Transverse colon (tissue), 4 donors: ENCODE data around the gene ACBD3. TPM values are rescaled to one million over a fixed set of nuclear protein-coding genes. Genes with fewer than 3 reads are reported as not detected.

ENCODE experiments used
- DNase-seq: peaks from one replicate; pipeline ENCODE4 v3.0.0-alpha.2; 2019
- H3K27ac ChIP-seq, 4 donors: fragments of 200-600 bp; sonication (generic); 2 replicates each; pipeline ENCODE4 v1.5.1; 2016 to 2018; ENCODE audit warnings: inconsistent platforms in 4 of 4
- H3K27me3 ChIP-seq: fragments of 200-600 bp; sonication (generic); 2 replicates; pipeline ENCODE4 v1.5.1; 2017; ENCODE audit warnings: inconsistent platforms
- H3K36me3 ChIP-seq, 4 donors: fragments of 200-600 bp; sonication (generic); 2 replicates each; pipeline ENCODE4 v1.5.1; 2017 to 2019; ENCODE audit warnings: inconsistent platforms in 4 of 4
- H3K4me1 ChIP-seq, 4 donors: fragments of 200-600 bp; sonication (generic); 2 replicates each; pipeline ENCODE4 v1.5.1; 2017 to 2020; ENCODE audit warnings: inconsistent platforms in 4 of 4
- H3K4me3 ChIP-seq, 4 donors: fragments of 200-600 bp; sonication (generic); 1 replicate in 1 of 4; 2 replicates in 3 of 4; pipeline versions ENCODE4 v1.5.1 to v1.6.1; 2017 to 2019; ENCODE audit warnings: inconsistent platforms in 4 of 4
- H3K9me3 ChIP-seq, 2 donors: fragments of 200-600 bp; sonication (generic); 2 replicates each; pipeline ENCODE4 v1.5.1; 2017 to 2019; ENCODE audit warnings: inconsistent platforms in 2 of 2
- EP300 ChIP-seq: sonication (generic); formaldehyde crosslinking; IDR thresholded peaks from one replicate; pipeline ENCODE4 v1.6.1; 2017; ENCODE audit warnings: antibody characterized with exemption, low read depth
- POLR2A ChIP-seq: fragments of 450-650 bp; IDR thresholded peaks from one replicate; pipeline ENCODE4 v1.6.1; 2016; ENCODE audit warnings: antibody characterized with exemption, mild to moderate bottlenecking, moderate library complexity
- POLR2AphosphoS5 ChIP-seq, 3 donors: sonication (generic); formaldehyde crosslinking; IDR thresholded peaks; one replicate each; pipeline ENCODE4 v1.6.1; 2016; ENCODE audit warnings: antibody characterized with exemption in 3 of 3
- WGBS, 2 donors: methylation state at CpG; one replicate each; pipeline ENCODE4 v1.1.5; 2018; ENCODE audit warnings: low coverage in 1 of 2; 5-methylcytosine and 5-hydroxymethylcytosine counted together
- in situ Hi-C, 4 donors: fragments of 200-750 bp; cut with MboI; loops; one replicate each; pipeline versions ENCODE4 v1.15.0 to v1.15.1; 2017; ENCODE audit warnings: low sequenced_read_pairs in 3 of 4, low pct_ligation_motif_present in 1 of 4, low pct_unique_long_range_greater_than_20kb in 1 of 4
- intact Hi-C: fragments of 100-400 bp; cut with DNase I; formaldehyde crosslinking; loops from one replicate; pipeline ENCODE4 v1.15.1; 2023; ENCODE audit warnings: low total_unique reads
- small RNA-seq, 4 donors: library from RNA; depleted of rRNA; stranded (forward); fragments of <200 nt; gene quantifications; one replicate each; pipeline ENCODE3, GENCODE V24; 2016
- total RNA-seq, 4 donors: library from RNA; depleted of rRNA; stranded (reverse); fragments of >200 nt; gene quantifications; one replicate each; pipeline ENCODE4 v1.1.0, GENCODE V29; 2016
- TF ChIP-seq, protein P1 (sequence below), 5 experiments: fragments of 200-600 bp in 3 of 5; fragments of 450-650 bp in 2 of 5; sonication (generic) in 3 of 5; IDR thresholded peaks; 1 replicate in 2 of 5; 2 replicates in 3 of 5; pipeline ENCODE4 v1.5.1; 2016 to 2017; ENCODE audit warnings: antibody characterized with exemption in 5 of 5, inconsistent platforms in 3 of 5, mild to moderate bottlenecking in 2 of 5, moderate library complexity in 1 of 5

ACBD3 gene
- total RNA-seq, 4 donors from 2014 or later = 19.3 to 44.6 (median 30.7) TPM

DNA sequence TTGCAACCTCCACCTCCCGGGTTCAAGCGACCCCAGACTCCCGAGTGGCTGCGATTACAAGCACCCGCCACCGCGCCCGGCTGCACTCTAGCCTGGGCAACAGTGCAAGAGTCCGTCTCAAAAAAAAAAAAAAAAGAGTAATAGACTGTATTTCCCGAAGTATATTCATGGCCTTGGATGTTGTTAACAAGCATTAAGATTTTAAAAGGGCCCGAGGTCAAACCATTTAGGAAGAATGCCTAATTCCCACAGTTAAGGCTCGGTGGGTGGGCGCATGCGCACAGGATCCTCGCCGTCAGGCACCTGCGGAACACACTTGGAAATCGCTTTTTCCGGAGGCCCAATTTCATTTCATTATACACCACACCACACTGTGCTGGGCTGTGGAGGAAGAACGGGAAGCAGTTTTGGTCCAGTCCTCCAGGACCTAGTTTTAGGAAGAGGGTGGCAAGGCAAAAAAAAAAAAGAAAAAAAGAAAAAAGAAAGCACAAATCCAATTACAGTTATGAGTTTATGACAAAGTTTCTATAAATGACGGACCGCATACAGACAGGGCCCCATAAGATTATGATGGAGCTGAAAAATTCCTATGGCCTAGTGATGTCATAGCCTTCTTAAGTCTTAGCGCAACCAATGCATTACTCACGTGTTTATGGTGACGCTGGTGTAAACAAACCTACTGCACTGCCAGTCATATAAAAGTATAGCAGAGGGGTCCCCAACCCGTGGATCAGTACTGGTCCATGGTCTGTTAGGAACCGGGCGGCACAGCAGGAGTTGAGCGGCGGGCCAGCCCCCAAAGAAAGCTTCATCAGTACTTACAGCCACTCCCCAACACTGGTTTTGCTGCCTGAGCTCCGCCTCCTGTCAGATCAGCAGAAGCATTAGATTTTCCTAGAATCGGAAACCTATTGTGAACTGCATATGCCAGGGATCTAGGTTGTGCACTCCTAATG lies 85.8 kb downstream of the ACBD3 start:
- Histone ChIP-seq H3K27me3 (no peaks in the 10 kb centered on the region), H3K4me1 (peaks cover 0 to 11% (median 7%) of the 10 kb centered on the region in 4 donors), H3K36me3 (no peaks in the 10 kb centered on the region), H3K9me3 (no peaks in the 10 kb centered on the region), H3K4me3 (peak overlapping the region; percentile 1 to 58 (median 42)), H3K27ac (no peak overlapping the region)
- intact Hi-C loops = no loop called here
- 2 to 10% methylated on average over 11 to 32 of the region's 32 CpGs for WGBS, 2 donors
- in situ Hi-C loops = no loop called here
- peak; percentile 55 for DNase-seq
- no peak for TF ChIP-seq POLR2AphosphoS5 (IDR thresholded peaks at IDR 0.05)
- TF ChIP-seq, protein P1, sequence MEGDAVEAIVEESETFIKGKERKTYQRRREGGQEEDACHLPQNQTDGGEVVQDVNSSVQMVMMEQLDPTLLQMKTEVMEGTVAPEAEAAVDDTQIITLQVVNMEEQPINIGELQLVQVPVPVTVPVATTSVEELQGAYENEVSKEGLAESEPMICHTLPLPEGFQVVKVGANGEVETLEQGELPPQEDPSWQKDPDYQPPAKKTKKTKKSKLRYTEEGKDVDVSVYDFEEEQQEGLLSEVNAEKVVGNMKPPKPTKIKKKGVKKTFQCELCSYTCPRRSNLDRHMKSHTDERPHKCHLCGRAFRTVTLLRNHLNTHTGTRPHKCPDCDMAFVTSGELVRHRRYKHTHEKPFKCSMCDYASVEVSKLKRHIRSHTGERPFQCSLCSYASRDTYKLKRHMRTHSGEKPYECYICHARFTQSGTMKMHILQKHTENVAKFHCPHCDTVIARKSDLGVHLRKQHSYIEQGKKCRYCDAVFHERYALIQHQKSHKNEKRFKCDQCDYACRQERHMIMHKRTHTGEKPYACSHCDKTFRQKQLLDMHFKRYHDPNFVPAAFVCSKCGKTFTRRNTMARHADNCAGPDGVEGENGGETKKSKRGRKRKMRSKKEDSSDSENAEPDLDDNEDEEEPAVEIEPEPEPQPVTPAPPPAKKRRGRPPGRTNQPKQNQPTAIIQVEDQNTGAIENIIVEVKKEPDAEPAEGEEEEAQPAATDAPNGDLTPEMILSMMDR (IDR thresholded peaks at IDR 0.05) = peak in 1 of 5 experiments; percentile 12

DNA sequence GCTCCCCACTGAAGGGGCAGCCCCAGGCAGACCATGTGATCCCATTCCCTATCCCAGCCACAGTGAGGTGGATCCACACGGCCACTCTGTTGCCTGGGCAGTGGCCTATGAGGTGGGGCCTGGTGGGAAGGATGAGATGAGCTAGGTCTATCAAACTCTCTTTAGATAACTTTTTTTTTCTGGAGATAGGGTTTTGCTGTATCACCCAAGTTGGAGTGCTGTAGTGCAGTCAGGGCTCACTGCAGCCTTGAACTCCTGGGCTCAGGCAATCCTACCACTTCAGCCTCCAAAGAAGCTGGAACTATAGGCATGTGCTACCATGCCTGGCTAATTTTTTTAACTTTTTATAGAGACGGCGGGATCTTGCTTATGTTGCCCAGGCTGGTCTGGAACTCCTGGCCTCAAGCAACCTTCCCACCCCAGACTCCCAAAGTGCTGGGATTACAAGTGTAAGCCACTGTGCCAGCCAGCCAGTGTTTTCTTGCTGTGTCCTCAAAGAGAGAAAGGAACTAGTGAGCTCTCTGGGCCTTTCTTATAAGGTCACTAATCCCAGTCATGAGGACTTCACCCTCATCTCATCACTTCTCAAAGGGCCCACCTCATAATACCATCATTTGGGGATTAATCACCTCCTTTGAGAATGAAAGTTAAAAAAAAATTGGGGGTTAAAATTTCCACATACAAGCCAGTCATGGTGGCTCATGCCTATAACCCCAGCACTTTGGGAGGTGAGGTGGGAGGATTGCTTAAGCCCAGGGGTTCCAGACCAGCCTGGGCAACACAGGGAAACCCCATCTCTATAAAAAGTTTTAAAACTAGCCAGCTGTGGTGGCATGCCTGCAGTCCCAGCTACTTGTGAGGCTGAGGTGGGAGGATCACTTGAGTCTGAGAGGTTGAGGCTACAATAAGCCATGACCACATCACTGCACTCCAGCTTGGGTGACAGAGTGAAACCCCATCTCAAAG lies 87.4 kb downstream of the ACBD3 start:
- Histone ChIP-seq H3K36me3 (no peaks in the 10 kb centered on the region), H3K27me3 (no peaks in the 10 kb centered on the region), H3K9me3 (no peaks in the 10 kb centered on the region), H3K4me1 (peaks cover 0 to 11% (median 7%) of the 10 kb centered on the region in 4 donors), H3K4me3 (no peak overlapping the region), H3K27ac (no peak overlapping the region)
- TF ChIP-seq EP300 = no peak
- intact Hi-C loops = no loop called here
- DNase-seq = no peak
- in situ Hi-C loops = no loop called here
- WGBS, 2 donors = 91 to 100% methylated on average over 2 of the region's 3 CpGs

DNA sequence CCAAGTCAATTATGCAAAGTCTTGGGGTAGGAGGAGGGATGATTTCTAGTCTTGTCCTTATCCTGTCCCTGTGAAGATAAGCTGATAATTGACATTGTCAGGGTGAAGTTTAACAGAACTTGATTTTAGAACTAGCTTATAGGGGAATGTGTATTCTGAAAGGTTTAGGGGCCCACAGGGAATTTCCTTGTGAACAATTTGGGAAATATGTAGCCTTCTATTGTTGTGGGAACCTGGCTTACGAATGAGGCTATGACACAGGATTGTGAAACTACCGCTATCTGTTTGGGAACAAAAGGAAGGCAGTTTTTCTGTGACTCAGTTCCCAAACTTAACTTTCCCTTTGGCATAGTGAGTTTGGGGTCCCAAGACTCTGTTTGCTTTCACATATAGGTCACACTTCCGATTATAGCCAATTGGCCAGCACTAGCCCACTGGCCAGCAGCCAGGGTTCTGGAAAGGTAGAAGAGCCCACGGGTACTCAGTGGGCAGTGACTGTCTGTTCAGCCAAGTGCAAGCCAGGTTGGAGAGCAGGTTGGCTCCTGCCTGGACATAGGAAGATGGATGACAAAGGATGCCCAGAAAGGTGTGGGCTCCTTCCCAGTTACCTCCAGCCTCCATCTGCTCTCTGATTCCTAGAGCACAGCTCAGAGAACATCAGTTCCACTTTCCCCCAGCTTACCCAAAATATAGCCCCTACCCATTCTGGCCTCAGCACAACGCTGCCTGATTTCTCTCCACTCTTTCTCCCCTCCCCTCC lies 88.5 kb downstream of the ACBD3 start:
- intact Hi-C loops (no loop called here), in situ Hi-C loops (no loop called here)
- TF ChIP-seq, protein P1 (IDR thresholded peaks at IDR 0.05) = no peak
- TF ChIP-seq POLR2A = no peak
- TF ChIP-seq EP300 = no peak
- no peaks in the 10 kb centered on the region for H3K9me3 ChIP-seq
- DNase-seq = no peak
- H3K4me1 ChIP-seq = peaks cover 0 to 11% (median 7%) of the 10 kb centered on the region in 4 donors
- no peaks in the 10 kb centered on the region for H3K27me3 ChIP-seq
- H3K4me3 ChIP-seq = no peak overlapping the region
- WGBS, 2 donors = 77 to 83% methylated on average over 5 of the region's 5 CpGs
- no peak overlapping the region for H3K27ac ChIP-seq
- no peaks in the 10 kb centered on the region for H3K36me3 ChIP-seq

DNA sequence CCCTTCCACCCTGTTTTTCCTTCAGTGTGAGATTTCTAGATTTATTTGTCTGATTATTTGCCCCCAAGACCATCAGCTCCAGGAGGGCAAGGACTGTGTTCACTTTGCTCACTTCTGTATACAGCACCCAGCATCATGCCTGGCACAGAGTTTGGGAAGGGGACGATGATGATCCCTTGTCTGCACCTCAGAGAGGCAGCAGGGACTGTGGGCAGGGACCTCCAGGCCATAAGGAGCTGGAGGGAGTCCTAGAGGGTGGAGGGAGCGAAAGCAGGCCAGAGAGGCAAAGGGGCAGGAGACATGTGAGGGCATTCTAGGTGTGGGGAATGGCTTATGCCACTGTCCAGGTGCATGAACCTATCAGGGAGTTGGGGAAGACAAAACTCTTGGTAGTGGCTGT lies 91.3 kb downstream of the ACBD3 start:
- H3K36me3 ChIP-seq = no peaks in the 10 kb centered on the region
- peaks cover 0 to 4% (median 2%) of the 10 kb centered on the region in 4 donors for H3K4me1 ChIP-seq
- H3K4me3 ChIP-seq = no peak overlapping the region
- intact Hi-C loops = no loop called here
- no peak overlapping the region for H3K27ac ChIP-seq
- no peaks in the 10 kb centered on the region for H3K9me3 ChIP-seq
- in situ Hi-C loops = no loop called here
- TF ChIP-seq, protein P1 (IDR thresholded peaks at IDR 0.05) = no peak
- DNase-seq = no peak
- WGBS, 2 donors = 86 to 91% methylated on average over 1 to 2 of the region's 2 CpGs
- no peaks in the 10 kb centered on the region for H3K27me3 ChIP-seq

Small RNA genes lying within 50 kb of the gene (small RNA-seq; reads per million reads assigned to genes)
- 0 reads per million in 4 donors for gene AL512343.1

Other genes with a start within 250 kb of the ACBD3 start
- gene LEFTY2, start 245.5 kb downstream of the ACBD3 start, total RNA-seq = 10 to 100 TPM in 2 of 4 donors, under 1 TPM in 1, not detected in 1; 0.55 to 28.7 (median 24.5) TPM
- gene SDE2, start 187.4 kb downstream of the ACBD3 start, total RNA-seq = 10 to 100 TPM in 2 of 4 donors, 1 to 10 TPM in 2; 4.4 to 19.2 (median 13.2) TPM
- 100 to 1,000 TPM; 128 to 557 (median 501) TPM for gene H3-3A, start 124.0 kb downstream of the ACBD3 start, total RNA-seq
- under 1 TPM in 1 of 4 donors, not detected in 3; 0.32 TPM for gene MIXL1, start 36.9 kb upstream of the ACBD3 start, total RNA-seq
- 1 to 10 TPM in 2 of 4 donors, under 1 TPM in 1, not detected in 1; 1.00 to 3.2 (median 2.3) TPM for gene LIN9, start 122.4 kb upstream of the ACBD3 start, total RNA-seq
- gene PARP1, start 221.4 kb upstream of the ACBD3 start, total RNA-seq = 10 to 100 TPM; 23.2 to 74.4 (median 38.0) TPM